ENCODE data around the gene DPYSL5. TPM values are rescaled to one million over a fixed set of nuclear protein-coding genes. Genes with fewer than 3 reads are reported as not detected.

The DPYSL5 gene
- total RNA-seq, 1 donor: not detected

- DNase-seq (ENCODE audit: low read depth): no peak
- H3K4me3 ChIP-seq (ENCODE audit: low read depth, low read length): no peak overlapping the region
- TF ChIP-seq CTCF (IDR thresholded peaks at IDR 0.05; ENCODE audit: insufficient read depth, low read length): no peak
Measured at GRCh38 chr2:26904839-26905238, 56.9 kb downstream of the DPYSL5 start.

- DNase-seq (ENCODE audit: low read depth): no peak
- no peak for TF ChIP-seq CTCF (IDR thresholded peaks at IDR 0.05; ENCODE audit: insufficient read depth, low read length)
- no peak overlapping the region for H3K4me3 ChIP-seq (ENCODE audit: low read depth, low read length)
Measured at GRCh38 chr2:26905341-26906198, 57.6 kb downstream of the DPYSL5 start.

DNA sequence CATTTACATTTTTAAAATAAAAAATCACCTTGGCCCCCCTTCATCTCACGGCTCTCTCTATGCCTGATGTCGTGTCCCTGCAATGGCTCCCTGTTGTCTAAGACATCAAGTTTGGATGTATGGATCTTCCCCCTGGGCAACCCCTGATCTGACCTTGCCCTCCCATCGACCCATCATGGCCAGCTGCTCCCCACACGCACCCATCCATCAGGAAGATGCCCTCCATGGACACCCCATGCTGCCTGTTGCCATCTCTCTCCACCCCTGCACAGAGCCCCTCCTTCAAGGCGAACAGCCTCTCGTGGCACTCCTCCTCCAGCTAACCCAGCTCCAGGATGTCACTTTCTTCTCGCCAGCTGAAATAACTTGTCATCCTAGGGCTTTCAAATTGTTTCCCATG, 59.5 kb downstream of the DPYSL5 start:
- H3K4me3 ChIP-seq (ENCODE audit: low read depth, low read length): no peak overlapping the region
- DNase-seq (ENCODE audit: low read depth): no peak
- no peak for TF ChIP-seq CTCF (IDR thresholded peaks at IDR 0.05; ENCODE audit: insufficient read depth, low read length)

DNA sequence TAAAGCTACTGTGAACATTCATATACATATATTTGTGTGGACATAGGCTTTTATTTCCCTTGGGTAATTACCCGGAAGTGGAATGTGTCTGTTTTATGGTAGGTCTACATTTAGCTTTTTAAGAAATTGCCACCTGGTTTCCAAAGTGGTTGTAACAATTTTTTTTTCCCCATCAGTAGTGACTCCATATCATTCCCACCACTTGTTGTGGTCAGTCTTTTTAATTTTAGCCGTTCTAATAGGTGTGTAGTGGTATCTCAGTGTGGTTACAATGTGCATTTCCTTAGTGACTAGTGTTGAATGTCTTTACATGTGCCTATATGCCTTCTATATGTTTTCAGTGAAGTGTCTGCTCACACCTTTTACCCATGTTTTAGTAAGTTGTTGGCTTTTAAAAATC, 62.2 kb downstream of the DPYSL5 start:
- TF ChIP-seq CTCF (IDR thresholded peaks at IDR 0.05; ENCODE audit: insufficient read depth, low read length): no peak
- no peak overlapping the region for H3K4me3 ChIP-seq (ENCODE audit: low read depth, low read length)
- DNase-seq (ENCODE audit: low read depth): no peak

- TF ChIP-seq CTCF (IDR thresholded peaks at IDR 0.05; ENCODE audit: insufficient read depth, low read length): no peak
- H3K4me3 ChIP-seq (ENCODE audit: low read depth, low read length): no peak overlapping the region
- DNase-seq (ENCODE audit: low read depth): no peak
Measured at GRCh38 chr2:26911911-26912861, 64.3 kb downstream of the DPYSL5 start.

- no peak overlapping the region for H3K4me3 ChIP-seq (ENCODE audit: low read depth, low read length)
- TF ChIP-seq CTCF (IDR thresholded peaks at IDR 0.05; ENCODE audit: insufficient read depth, low read length): no peak
- DNase-seq (ENCODE audit: low read depth): peak; percentile 43
Measured at GRCh38 chr2:26913606-26913998, 65.7 kb downstream of the DPYSL5 start.

Measured in fibroblast of the aortic adventitia (primary cell).